ENCODE measurements around the gene FMNL1. TPM values are rescaled to one million over a fixed set of nuclear protein-coding genes. Genes with fewer than 3 reads are reported as not detected.

Gene FMNL1
- total RNA-seq (2014; rRNA removed; shearing (Covaris generic)) = 4.8 and 5.9 TPM in 2 replicates

DNA sequence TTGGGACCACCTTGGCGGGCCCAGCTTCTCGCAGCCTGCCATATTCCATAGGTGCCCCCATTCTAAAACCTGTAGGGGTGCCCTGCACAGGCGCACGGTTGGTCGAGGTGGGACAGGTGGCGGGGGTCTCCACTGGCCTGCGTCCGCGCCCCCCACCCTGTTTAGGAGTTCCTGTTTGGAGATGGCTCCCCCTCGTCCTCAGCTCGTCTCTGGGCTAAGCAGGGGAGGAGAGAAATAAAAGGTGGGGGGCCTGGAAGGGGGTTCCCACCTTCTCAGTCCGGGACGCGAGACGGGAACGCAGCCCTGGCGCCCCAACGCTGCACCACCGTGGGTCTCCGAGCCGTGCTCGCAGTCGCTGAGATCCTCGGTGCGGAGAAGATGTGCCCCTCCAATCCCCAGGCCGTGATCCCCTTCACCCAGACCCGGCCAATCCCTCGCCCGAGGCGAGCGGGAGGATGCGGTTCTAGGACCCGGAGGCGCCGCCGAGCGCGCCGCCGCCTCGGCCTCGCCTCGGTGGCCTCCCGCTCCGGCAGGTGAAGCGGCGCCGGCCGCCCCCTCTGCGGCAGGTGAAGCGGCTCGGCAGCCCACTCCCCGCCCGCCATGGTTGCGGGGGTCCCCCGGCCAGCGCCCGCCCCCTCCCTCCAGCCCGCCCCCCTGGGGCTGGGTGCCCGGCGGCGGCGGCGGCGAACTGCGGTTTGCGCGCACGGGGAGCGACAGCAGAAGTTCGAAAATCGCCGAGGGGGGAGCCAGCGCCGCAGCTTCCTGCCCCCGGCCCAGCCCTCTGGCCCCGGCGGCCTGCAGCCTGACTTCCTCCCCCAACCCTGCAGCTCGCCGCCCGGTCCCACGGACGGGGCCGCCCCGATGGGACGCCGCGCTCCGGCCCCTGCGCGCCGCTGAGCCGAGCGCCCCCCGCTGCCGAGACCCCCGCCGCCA lies at the start of gene FMNL1:
TSS of gene FMNL1 (plus strand) at position 805 of the 933 bp plus-strand sequence. CDS start 240 bp downstream, outside the sequence.

GRCh38 chr17:45261577-45262515 lies 40.2 kb downstream of the FMNL1 start, which contains the start of gene SPATA32:
TSS of gene SPATA32 (minus strand) at chr17:45262094. CDS start at chr17:45262016, 78 bp downstream.

Other genes with a start within 250 kb of the FMNL1 start
- 34.5 and 47.1 TPM in 2 replicates for gene DCAKD, start 170.3 kb upstream of the FMNL1 start, total RNA-seq (2014; rRNA removed; shearing (Covaris generic))
- gene NMT1, start 160.6 kb upstream of the FMNL1 start, total RNA-seq (2014; rRNA removed; shearing (Covaris generic)) = 87.0 and 114 TPM in 2 replicates
- 19.6 and 25.8 TPM in 2 replicates for gene PLCD3, start 89.4 kb upstream of the FMNL1 start, total RNA-seq (2014; rRNA removed; shearing (Covaris generic))
- 8.8 and 10.2 TPM in 2 replicates for gene ACBD4, start 86.2 kb upstream of the FMNL1 start, total RNA-seq (2014; rRNA removed; shearing (Covaris generic))
- gene HEXIM1, start 73.4 kb upstream of the FMNL1 start, total RNA-seq (2014; rRNA removed; shearing (Covaris generic)) = 30.5 and 35.8 TPM in 2 replicates
- gene HEXIM2, start 60.0 kb upstream of the FMNL1 start, total RNA-seq (2014; rRNA removed; shearing (Covaris generic)) = 15.2 and 16.9 TPM in 2 replicates
- 0.13 TPM in 1 of 2 replicates, not detected in the other for gene SPATA32, start 40.2 kb downstream of the FMNL1 start, total RNA-seq (2014; rRNA removed; shearing (Covaris generic))
- 10.8 and 12.7 TPM in 2 replicates for gene MAP3K14, start 95.1 kb downstream of the FMNL1 start, total RNA-seq (2014; rRNA removed; shearing (Covaris generic))
- gene ARHGAP27, start 211.0 kb downstream of the FMNL1 start, total RNA-seq (2014; rRNA removed; shearing (Covaris generic)) = 8.9 and 13.4 TPM in 2 replicates

All from A375 (cell line).